GM12892 (cell line): ENCODE data around the gene VGLL2.

Source experiments
- POLR2A ChIP-seq: IDR thresholded peaks from 2 replicates; pipeline ENCODE4 v1.6.1; 2011; ENCODE audit warnings: low read depth, low read length, control low read depth
- POLR2AphosphoS5 ChIP-seq: IDR thresholded peaks from 2 replicates; pipeline ENCODE4 v1.6.1; 2011; ENCODE audit warnings: low read depth, low read length, control low read depth
- TAF1 ChIP-seq: IDR thresholded peaks from 2 replicates; pipeline ENCODE4 v1.6.1; 2011; ENCODE audit warnings: low read depth, mild to moderate bottlenecking, control low read depth, low read length, borderline replicate concordance

GRCh38 chr6:117222861-117223260 lies 42.5 kb upstream of the VGLL2 start:
- no peak for TF ChIP-seq TAF1
- no peak for TF ChIP-seq POLR2A
- no peak for TF ChIP-seq POLR2AphosphoS5
